Measurements from ENCODE around the gene PIP5KL1. TPM values are rescaled to one million over a fixed set of nuclear protein-coding genes. Genes with fewer than 3 reads are reported as not detected.
"Not testable (repeated sequence)": the region's sequence is repeated elsewhere in the genome, so short reads cannot be mapped to it uniquely, and the experiment has no call there.

Gene PIP5KL1
- polyA plus RNA-seq, 1 donor from 2014 or later, result 3.4 TPM

GRCh38 chr9:127884427-127884911 lies 46.1 kb downstream of the PIP5KL1 start:
- H3F3A ChIP-seq (ENCODE audit: insufficient read depth, low read length, poor library complexity, severe bottlenecking), result no peaks in the 10 kb centered on the region
- no peak overlapping the region for H3K4me3 ChIP-seq (ENCODE audit: low read length)
- no peak overlapping the region for H3K27ac ChIP-seq (ENCODE audit: low read length)
- no peaks in the 10 kb centered on the region for H3K9me3 ChIP-seq (ENCODE audit: low read length)
- TF ChIP-seq REST (IDR thresholded peaks at IDR 0.05; ENCODE audit: borderline replicate concordance) (no peak), POLR2AphosphoS5 (IDR thresholded peaks at IDR 0.05) (no peak), MXI1 (conservative IDR thresholded peaks at IDR 0.05; ENCODE audit: poor library complexity, severe bottlenecking) (no peak), TAF1 (IDR thresholded peaks at IDR 0.05; ENCODE audit: low read depth) (no peak), SMC3 (conservative IDR thresholded peaks at IDR 0.05; ENCODE audit: poor library complexity) (no peak), CTCF (IDR thresholded peaks at IDR 0.05; ENCODE audit: poor library complexity, severe bottlenecking) (no peak), EZH2 (IDR thresholded peaks at IDR 0.05; ENCODE audit: borderline replicate concordance, insufficient read depth, low read length, poor library complexity, severe bottlenecking) (no peak), EP300 (conservative IDR thresholded peaks at IDR 0.05; ENCODE audit: poor library complexity, severe bottlenecking) (no peak), RAD21 (conservative IDR thresholded peaks at IDR 0.05) (no peak)
- no peaks in the 10 kb centered on the region for H3K36me3 ChIP-seq (ENCODE audit: insufficient read depth, low read length)
- H3K79me2 ChIP-seq (replicated peaks; ENCODE audit: insufficient read depth, low read length), result no peaks in the 10 kb centered on the region
- H2AFZ ChIP-seq (ENCODE audit: low read depth, low read length), result no peak overlapping the region
- H3K9me2 ChIP-seq (ENCODE audit: insufficient read depth, low read length), result no peaks in the 10 kb centered on the region
- no peak overlapping the region for H3K9ac ChIP-seq (ENCODE audit: low read length)
- H3K27me3 ChIP-seq (ENCODE audit: insufficient read depth, low read depth, low read length), result no peaks in the 10 kb centered on the region
- H4K20me1 ChIP-seq (ENCODE audit: insufficient read depth), result no peaks in the 10 kb centered on the region
- H3K4me2 ChIP-seq (ENCODE audit: low read length), result no peak overlapping the region

- H3K9me2 ChIP-seq (ENCODE audit: insufficient read depth, low read length), result no peaks in the 10 kb centered on the region
- no peaks in the 10 kb centered on the region for H4K20me1 ChIP-seq (ENCODE audit: insufficient read depth)
- H3K27ac ChIP-seq (ENCODE audit: low read length), result no peak overlapping the region
- H2AFZ ChIP-seq (ENCODE audit: low read depth, low read length), result no peak overlapping the region
- no peaks in the 10 kb centered on the region for H3K36me3 ChIP-seq (ENCODE audit: insufficient read depth, low read length)
- H3F3A ChIP-seq (ENCODE audit: insufficient read depth, low read length, poor library complexity, severe bottlenecking), result no peaks in the 10 kb centered on the region
- no peak overlapping the region for H3K4me2 ChIP-seq (ENCODE audit: low read length)
- TF ChIP-seq REST (IDR thresholded peaks at IDR 0.05; ENCODE audit: borderline replicate concordance), result no peak
- no peak for TF ChIP-seq EP300 (conservative IDR thresholded peaks at IDR 0.05; ENCODE audit: poor library complexity, severe bottlenecking)
- TF ChIP-seq MXI1 (conservative IDR thresholded peaks at IDR 0.05; ENCODE audit: poor library complexity, severe bottlenecking), result no peak
- TF ChIP-seq RAD21 (conservative IDR thresholded peaks at IDR 0.05), result no peak
- no peak for TF ChIP-seq POLR2AphosphoS5 (IDR thresholded peaks at IDR 0.05)
- TF ChIP-seq TAF1 (IDR thresholded peaks at IDR 0.05; ENCODE audit: low read depth), result no peak
- no peak for TF ChIP-seq EZH2 (IDR thresholded peaks at IDR 0.05; ENCODE audit: borderline replicate concordance, insufficient read depth, low read length, poor library complexity, severe bottlenecking)
- no peak for TF ChIP-seq SMC3 (conservative IDR thresholded peaks at IDR 0.05; ENCODE audit: poor library complexity)
- no peak for TF ChIP-seq CTCF (IDR thresholded peaks at IDR 0.05; ENCODE audit: poor library complexity, severe bottlenecking)
- no peaks in the 10 kb centered on the region for H3K9me3 ChIP-seq (ENCODE audit: low read length)
- no peak overlapping the region for H3K9ac ChIP-seq (ENCODE audit: low read length)
- no peaks in the 10 kb centered on the region for H3K27me3 ChIP-seq (ENCODE audit: insufficient read depth, low read depth, low read length)
- H3K79me2 ChIP-seq (replicated peaks; ENCODE audit: insufficient read depth, low read length), result no peaks in the 10 kb centered on the region
- no peak overlapping the region for H3K4me3 ChIP-seq (ENCODE audit: low read length)
These were observed 46.6 kb downstream of the PIP5KL1 start for GRCh38 chr9:127883959-127884358.

- H3F3A ChIP-seq (ENCODE audit: insufficient read depth, low read length, poor library complexity, severe bottlenecking); H3K27me3 ChIP-seq (ENCODE audit: insufficient read depth, low read depth, low read length); H3K27ac ChIP-seq (ENCODE audit: low read length); H3K9ac ChIP-seq (ENCODE audit: low read length); H2AFZ ChIP-seq (ENCODE audit: low read depth, low read length); H3K9me3 ChIP-seq (ENCODE audit: low read length); H3K4me3 ChIP-seq (ENCODE audit: low read length); H3K79me2 ChIP-seq (replicated peaks; ENCODE audit: insufficient read depth, low read length); H3K36me3 ChIP-seq (ENCODE audit: insufficient read depth, low read length); H3K9me2 ChIP-seq (ENCODE audit: insufficient read depth, low read length); H3K4me2 ChIP-seq (ENCODE audit: low read length); H4K20me1 ChIP-seq (ENCODE audit: insufficient read depth): not testable (repeated sequence)
These were observed 48.9 kb downstream of the PIP5KL1 start for GRCh38 chr9:127881715-127882114.

Measured in neural cell (in vitro differentiated cells).